ENCODE results near the gene HBG2. TPM values are rescaled to one million over a fixed set of nuclear protein-coding genes. Genes with fewer than 3 reads are reported as not detected.

The HBG2 gene
- total RNA-seq, 1 donor from 2014 or later: 0.54 TPM

GRCh38 chr11:5231111-5231510 is 23.5 kb downstream of the HBG2 start:
- Mint-ChIP-seq H3K27me3 (ENCODE audit: low read depth) (peaks cover 3% of the 10 kb centered on the region), H3K4me1 (peaks cover 9% of the 10 kb centered on the region), H3K36me3 (no peaks in the 10 kb centered on the region), H3K9me3 (no peaks in the 10 kb centered on the region), H3K4me3 (no peak overlapping the region), H3K27ac (no peak overlapping the region)
- no peak for DNase-seq (ENCODE audit: low spot score in 2 of 2, unreplicated experiment in 2 of 2)
- TF ChIP-seq, protein P1, sequence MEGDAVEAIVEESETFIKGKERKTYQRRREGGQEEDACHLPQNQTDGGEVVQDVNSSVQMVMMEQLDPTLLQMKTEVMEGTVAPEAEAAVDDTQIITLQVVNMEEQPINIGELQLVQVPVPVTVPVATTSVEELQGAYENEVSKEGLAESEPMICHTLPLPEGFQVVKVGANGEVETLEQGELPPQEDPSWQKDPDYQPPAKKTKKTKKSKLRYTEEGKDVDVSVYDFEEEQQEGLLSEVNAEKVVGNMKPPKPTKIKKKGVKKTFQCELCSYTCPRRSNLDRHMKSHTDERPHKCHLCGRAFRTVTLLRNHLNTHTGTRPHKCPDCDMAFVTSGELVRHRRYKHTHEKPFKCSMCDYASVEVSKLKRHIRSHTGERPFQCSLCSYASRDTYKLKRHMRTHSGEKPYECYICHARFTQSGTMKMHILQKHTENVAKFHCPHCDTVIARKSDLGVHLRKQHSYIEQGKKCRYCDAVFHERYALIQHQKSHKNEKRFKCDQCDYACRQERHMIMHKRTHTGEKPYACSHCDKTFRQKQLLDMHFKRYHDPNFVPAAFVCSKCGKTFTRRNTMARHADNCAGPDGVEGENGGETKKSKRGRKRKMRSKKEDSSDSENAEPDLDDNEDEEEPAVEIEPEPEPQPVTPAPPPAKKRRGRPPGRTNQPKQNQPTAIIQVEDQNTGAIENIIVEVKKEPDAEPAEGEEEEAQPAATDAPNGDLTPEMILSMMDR (IDR thresholded peaks at IDR 0.05; ENCODE audit: unreplicated experiment): no peak

DNA sequence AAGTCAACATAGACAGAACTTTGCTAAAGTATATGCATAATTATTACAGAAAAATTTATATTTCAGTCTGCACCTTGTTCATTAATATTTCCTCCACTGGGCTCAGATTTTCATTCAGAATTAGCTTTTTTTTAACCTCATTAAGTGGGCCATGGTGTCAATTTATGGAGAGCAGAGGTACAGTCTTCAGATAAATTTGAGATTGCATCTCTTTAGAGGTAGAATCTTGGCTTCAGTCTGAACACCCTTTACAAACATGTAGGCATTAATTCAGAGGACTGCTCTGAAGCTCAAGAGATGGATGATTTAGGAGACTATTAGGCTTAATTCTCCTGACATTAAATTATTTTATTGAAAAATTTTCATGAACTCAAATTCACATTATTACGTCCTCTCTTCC is 24.3 kb downstream of the HBG2 start:
- no peaks in the 10 kb centered on the region for H3K36me3 Mint-ChIP-seq
- DNase-seq (ENCODE audit: low spot score in 2 of 2, unreplicated experiment in 2 of 2): no peak
- H3K27ac Mint-ChIP-seq: no peak overlapping the region
- TF ChIP-seq, protein P1 (IDR thresholded peaks at IDR 0.05; ENCODE audit: unreplicated experiment): no peak
- no peaks in the 10 kb centered on the region for H3K27me3 Mint-ChIP-seq (ENCODE audit: low read depth)
- no peak overlapping the region for H3K4me3 Mint-ChIP-seq
- peaks cover 9% of the 10 kb centered on the region for H3K4me1 Mint-ChIP-seq
- H3K9me3 Mint-ChIP-seq: no peaks in the 10 kb centered on the region

DNA sequence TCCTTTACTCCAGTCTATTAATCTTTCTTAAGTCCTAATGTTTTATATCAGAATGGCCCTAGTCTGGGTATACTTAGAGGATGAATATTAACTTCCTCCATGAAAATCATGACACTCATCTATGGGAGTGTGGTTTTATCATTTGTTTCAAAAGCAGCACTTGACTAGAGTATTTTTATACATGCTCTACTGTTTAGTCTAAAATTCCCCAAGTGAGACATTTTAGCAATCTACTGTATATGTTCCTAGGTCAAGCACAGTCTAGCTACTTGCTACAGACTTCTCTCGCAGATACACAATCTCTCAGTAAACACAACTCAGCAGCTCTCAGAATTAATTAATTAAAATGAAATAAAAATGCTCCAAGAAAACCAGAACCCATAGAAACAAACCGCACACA is 24.8 kb downstream of the HBG2 start:
- no peak overlapping the region for H3K27ac Mint-ChIP-seq
- no peak overlapping the region for H3K4me3 Mint-ChIP-seq
- no peak for DNase-seq (ENCODE audit: low spot score in 2 of 2, unreplicated experiment in 2 of 2)
- no peaks in the 10 kb centered on the region for H3K9me3 Mint-ChIP-seq
- peaks cover 9% of the 10 kb centered on the region for H3K4me1 Mint-ChIP-seq
- no peaks in the 10 kb centered on the region for H3K36me3 Mint-ChIP-seq
- no peaks in the 10 kb centered on the region for H3K27me3 Mint-ChIP-seq (ENCODE audit: low read depth)
- TF ChIP-seq, protein P1 (IDR thresholded peaks at IDR 0.05; ENCODE audit: unreplicated experiment): no peak

DNA sequence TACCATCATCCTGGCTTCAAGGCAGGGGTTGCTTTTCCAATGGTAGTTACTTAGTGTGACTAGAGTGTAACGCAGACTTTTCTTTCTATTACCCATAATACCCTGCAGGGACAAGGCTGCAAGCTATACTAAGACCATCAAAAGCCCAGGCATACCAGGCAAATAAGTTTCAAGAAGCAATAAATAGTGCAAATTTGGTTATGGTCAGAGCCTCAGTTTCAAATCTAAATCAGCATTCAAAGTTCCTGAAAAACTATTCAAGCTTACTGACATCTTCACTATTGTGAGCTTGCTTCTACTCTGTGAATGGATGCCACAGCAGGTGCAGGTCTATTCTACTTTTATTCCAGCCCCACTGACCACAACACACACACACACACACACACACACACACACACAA is 25.2 kb downstream of the HBG2 start:
- no peak for DNase-seq (ENCODE audit: low spot score in 2 of 2, unreplicated experiment in 2 of 2)
- no peak overlapping the region for H3K4me3 Mint-ChIP-seq
- H3K9me3 Mint-ChIP-seq: no peaks in the 10 kb centered on the region
- H3K27ac Mint-ChIP-seq: no peak overlapping the region
- no peaks in the 10 kb centered on the region for H3K27me3 Mint-ChIP-seq (ENCODE audit: low read depth)
- peaks cover 5% of the 10 kb centered on the region for H3K4me1 Mint-ChIP-seq
- TF ChIP-seq, protein P1 (IDR thresholded peaks at IDR 0.05; ENCODE audit: unreplicated experiment): no peak
- no peaks in the 10 kb centered on the region for H3K36me3 Mint-ChIP-seq

DNA sequence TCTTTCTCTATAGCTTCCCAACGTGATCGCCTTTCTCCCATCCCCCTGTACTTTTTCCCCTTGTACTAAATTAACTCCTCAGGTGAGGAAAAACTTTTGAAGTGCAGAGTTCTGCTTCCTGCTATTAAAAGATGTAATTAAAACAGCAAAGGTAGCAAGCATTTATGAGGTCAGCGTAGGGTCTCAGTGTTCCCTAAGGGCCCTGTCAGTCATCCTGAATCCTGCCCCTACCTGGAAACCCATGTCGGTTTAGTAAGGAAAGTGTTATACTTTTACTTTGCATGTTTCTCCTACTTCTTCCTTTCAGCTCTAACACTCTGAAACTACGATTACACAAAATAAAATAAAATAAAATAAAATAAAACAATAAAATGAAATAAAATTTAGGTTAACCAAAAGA is 26.5 kb downstream of the HBG2 start:
- DNase-seq (ENCODE audit: low spot score in 2 of 2, unreplicated experiment in 2 of 2): no peak
- Mint-ChIP-seq H3K9me3 (no peaks in the 10 kb centered on the region), H3K4me3 (no peak overlapping the region), H3K4me1 (peaks cover 3% of the 10 kb centered on the region), H3K27ac (no peak overlapping the region), H3K27me3 (ENCODE audit: low read depth) (no peaks in the 10 kb centered on the region), H3K36me3 (no peaks in the 10 kb centered on the region)
- TF ChIP-seq, protein P1 (IDR thresholded peaks at IDR 0.05; ENCODE audit: unreplicated experiment): no peak

GRCh38 chr11:5227681-5228080 is 26.9 kb downstream of the HBG2 start:
- no peaks in the 10 kb centered on the region for H3K27me3 Mint-ChIP-seq (ENCODE audit: low read depth)
- no peak for DNase-seq (ENCODE audit: low spot score in 2 of 2, unreplicated experiment in 2 of 2)
- no peaks in the 10 kb centered on the region for H3K9me3 Mint-ChIP-seq
- no peak overlapping the region for H3K4me3 Mint-ChIP-seq
- TF ChIP-seq, protein P1 (IDR thresholded peaks at IDR 0.05; ENCODE audit: unreplicated experiment): no peak
- H3K4me1 Mint-ChIP-seq: peaks cover 3% of the 10 kb centered on the region
- H3K27ac Mint-ChIP-seq: no peak overlapping the region
- no peaks in the 10 kb centered on the region for H3K36me3 Mint-ChIP-seq

Data from mesothelial cell of epicardium (in vitro differentiated cells).